ENCODE measurements around the gene GBA3. TPM values are rescaled to one million over a fixed set of nuclear protein-coding genes. Genes with fewer than 3 reads are reported as not detected.

Gene GBA3
- total RNA-seq, 1 experiment from 2014 or later: not detected

DNA sequence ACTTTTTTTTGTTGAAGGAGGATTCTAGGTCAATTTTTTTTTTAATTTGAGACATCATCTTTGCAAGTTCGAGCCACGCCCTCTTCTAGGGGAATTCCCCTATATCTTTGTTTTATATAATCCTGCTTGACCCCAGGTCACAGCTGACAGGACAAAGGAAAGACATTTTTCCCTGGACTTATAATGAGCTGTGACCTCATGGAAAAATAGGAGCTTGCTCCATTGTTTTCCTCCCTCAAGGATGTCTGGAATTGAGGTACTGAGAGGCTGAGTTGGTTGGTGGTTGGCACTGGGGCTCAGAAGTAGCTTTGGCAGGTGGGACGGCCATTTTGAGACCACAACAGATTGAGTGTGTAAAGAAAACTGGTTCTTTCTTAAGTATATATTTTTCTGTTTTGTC lies 49.0 kb downstream of the GBA3 start:
- DNase-seq (ENCODE audit: low read depth, low spot score): no peak
- POLR2A ChIA-PET: no interaction called here
- CTCF ChIA-PET: no interaction called here

DNA sequence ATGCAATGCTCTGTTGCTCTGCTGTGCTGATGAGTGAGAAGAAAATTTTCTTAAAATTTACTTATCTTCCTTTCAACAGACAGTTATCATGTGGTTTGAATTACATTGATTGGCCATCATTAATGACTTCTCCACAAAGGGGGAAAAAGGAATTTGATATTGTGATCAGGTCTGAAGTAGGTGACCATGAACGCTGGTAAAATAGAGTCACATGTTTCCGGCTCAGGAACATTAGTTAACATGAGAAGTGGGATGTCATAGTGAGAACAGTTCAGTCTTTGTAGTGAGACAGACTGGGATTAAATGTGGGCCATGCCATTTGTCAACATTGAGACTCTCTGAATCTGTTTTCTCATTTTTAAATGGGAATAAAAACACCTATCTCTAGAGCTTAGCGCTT lies 50.6 kb downstream of the GBA3 start:
- H3K27ac ChIP-seq (ENCODE audit: low read depth, low read length): no peak overlapping the region
- H3K9me2 ChIP-seq (ENCODE audit: insufficient read depth): no peaks in the 10 kb centered on the region
- ChIA-PET CTCF (no interaction called here), RAD21 (ENCODE audit: low non-redundant PET in 1 of 2, low total read pairs in 2 of 2, uncharacterized antibody in 2 of 2, unreplicated experiment in 2 of 2) (no interaction called here), POLR2A (no interaction called here)
- no peak overlapping the region for H3K4me2 ChIP-seq (ENCODE audit: low read length)
- H3K9me3 ChIP-seq (ENCODE audit: control insufficient read depth in 1 of 2, insufficient read depth in 1 of 2, low read depth in 1 of 2, low read length in 2 of 2): no peaks in the 10 kb centered on the region
- H3K79me2 ChIP-seq (ENCODE audit: insufficient read depth, low read length): no peaks in the 10 kb centered on the region
- no peak overlapping the region for H3K4me3 ChIP-seq (replicated peaks in 1 of 2; ENCODE audit: low read depth in 1 of 2, low read length in 2 of 2)
- no peaks in the 10 kb centered on the region; a peak in 1 of 4 replicates for H3K36me3 ChIP-seq (ENCODE audit: control insufficient read depth in 1 of 2, insufficient read depth in 2 of 2, low read length in 2 of 2)
- no peak for ATAC-seq
- no peak overlapping the region for H2AFZ ChIP-seq (ENCODE audit: low read depth, low read length, poor library complexity, severe bottlenecking)
- no peak for TF ChIP-seq ZFX (IDR thresholded peaks at IDR 0.05)
- H3K27me3 ChIP-seq (ENCODE audit: insufficient read depth, low read length): no peaks in the 10 kb centered on the region
- H3K4me1 ChIP-seq (ENCODE audit: control insufficient read depth in 1 of 2, insufficient read depth in 2 of 2, low read length in 2 of 2): no peaks in the 10 kb centered on the region
- no peak for DNase-seq (ENCODE audit: low read depth, low spot score)
- H4K20me1 ChIP-seq (ENCODE audit: insufficient read depth): no peaks in the 10 kb centered on the region
- no peak overlapping the region for H3K9ac ChIP-seq (ENCODE audit: low read length)
- intact Hi-C loops (cut with micrococcal nuclease): no loop called here
- BruUV-seq (replicated peaks): no TSS peak

More for the DNA sequence above, 49.0 kb downstream of the GBA3 start:
- Histone ChIP-seq H3K79me2 (ENCODE audit: insufficient read depth, low read length) (no peaks in the 10 kb centered on the region), H4K20me1 (ENCODE audit: insufficient read depth) (no peaks in the 10 kb centered on the region), H3K27ac (ENCODE audit: low read depth, low read length) (no peak overlapping the region), H2AFZ (ENCODE audit: low read depth, low read length, poor library complexity, severe bottlenecking) (no peak overlapping the region), H3K9me2 (ENCODE audit: insufficient read depth) (no peaks in the 10 kb centered on the region), H3K9ac (ENCODE audit: low read length) (no peak overlapping the region), H3K4me3 (replicated peaks in 1 of 2; ENCODE audit: low read depth in 1 of 2, low read length in 2 of 2) (no peak overlapping the region), H3K4me1 (ENCODE audit: control insufficient read depth in 1 of 2, insufficient read depth in 2 of 2, low read length in 2 of 2) (no peaks in the 10 kb centered on the region), H3K27me3 (ENCODE audit: insufficient read depth, low read length) (no peaks in the 10 kb centered on the region), H3K36me3 (ENCODE audit: control insufficient read depth in 1 of 2, insufficient read depth in 2 of 2, low read length in 2 of 2) (no peaks in the 10 kb centered on the region; a peak in 1 of 4 replicates), H3K4me2 (ENCODE audit: low read length) (no peak overlapping the region), H3K9me3 (ENCODE audit: control insufficient read depth in 1 of 2, insufficient read depth in 1 of 2, low read depth in 1 of 2, low read length in 2 of 2) (no peaks in the 10 kb centered on the region)
- RAD21 ChIA-PET (ENCODE audit: low non-redundant PET in 1 of 2, low total read pairs in 2 of 2, uncharacterized antibody in 2 of 2, unreplicated experiment in 2 of 2): no interaction called here
- TF ChIP-seq, protein P1, sequence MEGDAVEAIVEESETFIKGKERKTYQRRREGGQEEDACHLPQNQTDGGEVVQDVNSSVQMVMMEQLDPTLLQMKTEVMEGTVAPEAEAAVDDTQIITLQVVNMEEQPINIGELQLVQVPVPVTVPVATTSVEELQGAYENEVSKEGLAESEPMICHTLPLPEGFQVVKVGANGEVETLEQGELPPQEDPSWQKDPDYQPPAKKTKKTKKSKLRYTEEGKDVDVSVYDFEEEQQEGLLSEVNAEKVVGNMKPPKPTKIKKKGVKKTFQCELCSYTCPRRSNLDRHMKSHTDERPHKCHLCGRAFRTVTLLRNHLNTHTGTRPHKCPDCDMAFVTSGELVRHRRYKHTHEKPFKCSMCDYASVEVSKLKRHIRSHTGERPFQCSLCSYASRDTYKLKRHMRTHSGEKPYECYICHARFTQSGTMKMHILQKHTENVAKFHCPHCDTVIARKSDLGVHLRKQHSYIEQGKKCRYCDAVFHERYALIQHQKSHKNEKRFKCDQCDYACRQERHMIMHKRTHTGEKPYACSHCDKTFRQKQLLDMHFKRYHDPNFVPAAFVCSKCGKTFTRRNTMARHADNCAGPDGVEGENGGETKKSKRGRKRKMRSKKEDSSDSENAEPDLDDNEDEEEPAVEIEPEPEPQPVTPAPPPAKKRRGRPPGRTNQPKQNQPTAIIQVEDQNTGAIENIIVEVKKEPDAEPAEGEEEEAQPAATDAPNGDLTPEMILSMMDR (IDR thresholded peaks at IDR 0.05 in 2 of 3, conservative IDR thresholded peaks at IDR 0.05 in 1 of 3; ENCODE audit: borderline replicate concordance in 1 of 3, insufficient read depth in 1 of 3, low read depth in 2 of 3, low read length in 2 of 3): no peak
- no peak for TF ChIP-seq TCF7L2 (IDR thresholded peaks at IDR 0.05; ENCODE audit: borderline replicate concordance, extremely low read depth, insufficient read depth, insufficient read length)
- ATAC-seq: no peak
- BruUV-seq (replicated peaks): no TSS peak
- intact Hi-C loops (cut with micrococcal nuclease): no loop called here
